ENCODE data around the gene STX10. TPM values are rescaled to one million over a fixed set of nuclear protein-coding genes. Genes with fewer than 3 reads are reported as not detected.
A peak's percentile ranks its signal among the peaks of the same experiment; 100 is the strongest.

The STX10 gene
- total RNA-seq, 1 donor from 2014 or later, result 58.4 TPM

DNA sequence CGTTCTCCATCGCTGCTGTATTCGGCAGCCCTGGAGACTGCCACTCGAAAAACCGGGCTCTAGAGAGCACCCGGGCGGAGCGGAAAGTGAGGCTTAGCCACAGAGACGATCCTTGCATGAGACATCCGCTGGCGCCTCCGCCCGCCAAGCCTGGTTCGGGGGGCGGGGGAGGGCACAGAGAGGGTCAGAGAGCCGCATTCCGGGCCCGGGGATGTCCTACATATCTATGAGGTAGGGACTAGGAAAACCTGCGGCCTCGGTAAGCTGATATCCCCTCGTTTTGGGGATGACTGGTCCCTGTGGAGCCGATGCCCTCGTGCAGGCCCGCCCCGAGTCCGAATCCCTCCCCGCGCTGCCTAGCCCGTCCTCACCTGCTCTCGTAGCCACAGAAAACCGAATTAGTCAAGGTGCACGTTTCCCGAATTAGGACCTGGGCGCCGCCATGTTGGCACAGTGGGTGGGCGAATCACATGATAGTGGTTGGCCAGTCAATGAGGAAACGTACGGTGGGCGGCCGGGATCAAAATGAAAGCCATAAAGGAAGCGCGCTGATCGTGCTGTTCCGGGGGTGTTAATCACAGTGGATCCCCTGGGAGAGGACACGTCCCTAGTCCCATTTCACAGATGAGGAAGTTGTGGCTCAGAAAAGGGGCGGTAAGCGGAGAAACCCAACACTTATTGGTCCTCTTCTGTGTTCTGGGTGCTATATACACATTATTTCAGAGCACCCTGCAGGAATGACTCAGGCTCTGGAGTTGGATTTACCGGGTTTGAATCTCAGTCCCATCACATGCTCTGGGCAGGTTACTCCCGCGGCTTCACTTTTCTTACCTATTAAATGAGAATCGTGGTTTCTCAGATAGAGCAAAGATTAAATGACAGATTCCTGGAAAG, 33.6 kb downstream of the STX10 start, which contains the start of gene TRMT1:
Gene TRMT1, minus strand, starts transcription at position 459 of the 894 bp plus-strand sequence. Its CDS starts 341 bp downstream, at position 118.
- no peaks in the 10 kb centered on the region for H3K9me3 Mint-ChIP-seq
- peak; percentile 76 to 88 for DNase-seq (ENCODE audit: low spot score in 2 of 2, unreplicated experiment in 2 of 2)
- peak within 1 kb of the TSS; percentile 95 for H3K4me3 Mint-ChIP-seq
- peaks cover 40% of the 10 kb centered on the region for H3K4me1 Mint-ChIP-seq
- peak within 1 kb of the TSS; percentile 97 for H3K27ac Mint-ChIP-seq
- TF ChIP-seq CTCF (IDR thresholded peaks at IDR 0.05; ENCODE audit: unreplicated experiment), result no peak
- H3K27me3 Mint-ChIP-seq (ENCODE audit: low read depth), result no peaks in the 10 kb centered on the region
- peaks cover 2% of the 10 kb centered on the region for H3K36me3 Mint-ChIP-seq

GRCh38 chr19:13115936-13116281, 34.3 kb downstream of the STX10 start:
- no peaks in the 10 kb centered on the region for H3K27me3 Mint-ChIP-seq (ENCODE audit: low read depth)
- peak overlapping the region; percentile 95 for H3K4me3 Mint-ChIP-seq
- peaks cover 38% of the 10 kb centered on the region for H3K4me1 Mint-ChIP-seq
- H3K36me3 Mint-ChIP-seq, result peaks cover 2% of the 10 kb centered on the region
- DNase-seq (ENCODE audit: low spot score in 2 of 2, unreplicated experiment in 2 of 2), result no peak
- peak overlapping the region; percentile 97 for H3K27ac Mint-ChIP-seq
- TF ChIP-seq CTCF (IDR thresholded peaks at IDR 0.05; ENCODE audit: unreplicated experiment), result no peak
- no peaks in the 10 kb centered on the region for H3K9me3 Mint-ChIP-seq

- TF ChIP-seq CTCF (IDR thresholded peaks at IDR 0.05; ENCODE audit: unreplicated experiment), result no peak
- no peaks in the 10 kb centered on the region for H3K9me3 Mint-ChIP-seq
- no peak overlapping the region for H3K27ac Mint-ChIP-seq
- no peak for DNase-seq (ENCODE audit: low spot score in 2 of 2, unreplicated experiment in 2 of 2)
- H3K36me3 Mint-ChIP-seq, result peaks cover 4% of the 10 kb centered on the region
- H3K4me1 Mint-ChIP-seq, result peaks cover 22% of the 10 kb centered on the region
- no peaks in the 10 kb centered on the region for H3K27me3 Mint-ChIP-seq (ENCODE audit: low read depth)
- no peak overlapping the region for H3K4me3 Mint-ChIP-seq
Observed at GRCh38 chr19:13112555-13112954, 37.6 kb downstream of the STX10 start.

- Mint-ChIP-seq H3K4me1 (peaks cover 1% of the 10 kb centered on the region), H3K27ac (no peak overlapping the region)
Observed at GRCh38 chr19:13110099-13110610, 40.0 kb downstream of the STX10 start.

More at GRCh38 chr19:13110099-13110610, 40.0 kb downstream of the STX10 start:
- Mint-ChIP-seq H3K36me3 (peaks cover 7% of the 10 kb centered on the region), H3K4me3 (no peak overlapping the region), H3K9me3 (no peaks in the 10 kb centered on the region), H3K27me3 (ENCODE audit: low read depth) (no peaks in the 10 kb centered on the region)
- no peak for DNase-seq (ENCODE audit: low spot score in 2 of 2, unreplicated experiment in 2 of 2)
- TF ChIP-seq CTCF (IDR thresholded peaks at IDR 0.05; ENCODE audit: unreplicated experiment), result no peak
